H1 (cell line): ENCODE results near the gene SRRM3. TPM values are rescaled to one million over a fixed set of nuclear protein-coding genes. Genes with fewer than 3 reads are reported as not detected.

ENCODE experiments used
- CEBPB ChIP-seq: IDR thresholded peaks from 2 replicates; pipeline ENCODE4 v1.6.1; 2012; ENCODE audit warnings: low read depth, low read length
- CREB1 ChIP-seq: IDR thresholded peaks from 2 replicates; pipeline ENCODE4 v1.6.1; 2012; ENCODE audit warnings: inconsistent platforms
- POLR2AphosphoS5 ChIP-seq: IDR thresholded peaks from 2 replicates; pipeline ENCODE4 v1.6.1; 2011; ENCODE audit warnings: low read depth, low read length
- POU5F1 ChIP-seq: IDR thresholded peaks from 2 replicates; pipeline ENCODE4 v1.6.1; 2011; ENCODE audit warnings: low read depth, mild to moderate bottlenecking, low read length, moderate library complexity
- RAD21 ChIP-seq, 2 experiments: IDR thresholded peaks in 1 of 2; conservative IDR thresholded peaks in 1 of 2; 2 replicates each; pipeline ENCODE4 v1.6.1; 2011; ENCODE audit warnings: low read depth in 2 of 2, low read length in 2 of 2, improper control_type of control experiment in 1 of 2, inconsistent platforms in 1 of 2, mild to moderate bottlenecking in 1 of 2, moderate library complexity in 1 of 2
- SAP30 ChIP-seq: fragments of 300-600 bp; sonication (generic); IDR thresholded peaks from 2 replicates; pipeline ENCODE4 v1.7.1; 2012; ENCODE audit warnings: low read length, moderate library complexity, mild to moderate bottlenecking, inconsistent platforms; ENCODE audit not compliant: insufficient read depth, insufficient replicate concordance
- polyA plus RNA-seq, 7 experiments: library from polyadenylated mRNA; depleted of rRNA in 3 of 7; stranded (reverse) in 5 of 7; unstranded in 2 of 7; fragments of >200 nt in 5 of 7; fragments of 200-250 nt in 2 of 7; gene quantifications; 1 replicate in 5 of 7; 2 replicates in 1 of 7; 4 replicates in 1 of 7; pipeline versions ENCODE4 v1.2.1 to v1.2.3, GENCODE V29; 2011 to 2013; ENCODE audit warnings: missing spikeins in 2 of 7, mixed read lengths in 2 of 7
- total RNA-seq: library from RNA; stranded (reverse); fragmentation: NEBNext Ultra II Directional; extraction: Animal tissue kit (Norgen Biotek cat#: 25700); gene quantifications from 2 replicates; pipeline ENCODE4 v1.2.1, GENCODE V29; 2021

Gene SRRM3
- total and polyA plus RNA-seq, 2 of the 8 experiments (the other 6 are each of a cell fraction or from before 2014, with no cell fraction given): 10.4 to 17.4 TPM

GRCh38 chr7:76257973-76258372, 56.3 kb downstream of the SRRM3 start (continued):
- TF ChIP-seq SAP30 (no peak), POLR2AphosphoS5 (no peak), POU5F1 (no peak), RAD21 (IDR thresholded peaks at IDR 0.05 in 1 of 2, conservative IDR thresholded peaks at IDR 0.05 in 1 of 2; ENCODE audit: low read depth in 2 of 2, low read length in 2 of 2) (peak; percentile 35 to 49), CREB1 (no peak), CEBPB (no peak)
